ENCODE results near the gene SRGAP1.
"Not testable (repeated sequence)": the region's sequence is repeated elsewhere in the genome, so short reads cannot be mapped to it uniquely, and the experiment has no call there.

Gene SRGAP1

DNA sequence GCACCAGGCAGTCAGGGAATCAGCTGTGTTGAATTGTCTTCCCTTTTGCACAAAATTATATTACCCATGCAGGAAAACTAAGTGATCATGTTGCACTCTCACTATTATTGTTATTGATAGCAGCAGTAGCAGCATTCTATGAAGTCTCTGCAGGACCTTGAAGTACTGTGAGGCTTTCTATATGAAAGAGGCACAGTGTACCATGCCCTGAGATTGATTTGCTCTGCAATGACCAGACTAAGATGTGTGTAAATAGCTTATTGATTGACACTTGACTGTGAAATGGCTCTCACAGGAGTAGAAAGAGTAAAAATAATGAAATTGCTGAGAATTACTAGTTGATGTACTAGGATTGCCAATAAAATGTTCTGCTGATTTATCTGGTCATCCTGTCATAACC lies 277.7 kb downstream of the SRGAP1 start:
- DNase-seq (ENCODE audit: low read depth in 2 of 2): no peak

GRCh38 chr12:64122995-64123394 lies 278.5 kb downstream of the SRGAP1 start:
- no peak for DNase-seq (ENCODE audit: low read depth in 2 of 2)

DNA sequence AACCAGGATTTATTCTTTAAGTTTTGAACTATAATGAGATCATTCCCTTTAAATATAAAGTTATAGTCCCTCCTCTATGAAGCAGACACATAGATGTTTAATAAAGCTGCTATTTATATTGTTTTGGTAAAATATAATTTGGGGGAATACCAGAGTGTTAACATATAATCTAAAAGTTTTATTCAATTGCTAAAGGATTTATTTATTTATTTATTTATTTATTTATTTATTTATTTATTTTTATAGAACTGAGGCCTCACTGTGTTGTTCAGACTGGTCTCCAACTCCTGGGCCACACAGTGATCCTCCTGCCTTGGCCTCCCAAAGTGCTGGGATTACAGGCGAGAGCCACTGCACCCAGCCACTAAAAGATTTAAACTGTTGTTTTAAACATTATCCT lies 278.9 kb downstream of the SRGAP1 start:
- DNase-seq (ENCODE audit: low read depth in 2 of 2): no peak

DNA sequence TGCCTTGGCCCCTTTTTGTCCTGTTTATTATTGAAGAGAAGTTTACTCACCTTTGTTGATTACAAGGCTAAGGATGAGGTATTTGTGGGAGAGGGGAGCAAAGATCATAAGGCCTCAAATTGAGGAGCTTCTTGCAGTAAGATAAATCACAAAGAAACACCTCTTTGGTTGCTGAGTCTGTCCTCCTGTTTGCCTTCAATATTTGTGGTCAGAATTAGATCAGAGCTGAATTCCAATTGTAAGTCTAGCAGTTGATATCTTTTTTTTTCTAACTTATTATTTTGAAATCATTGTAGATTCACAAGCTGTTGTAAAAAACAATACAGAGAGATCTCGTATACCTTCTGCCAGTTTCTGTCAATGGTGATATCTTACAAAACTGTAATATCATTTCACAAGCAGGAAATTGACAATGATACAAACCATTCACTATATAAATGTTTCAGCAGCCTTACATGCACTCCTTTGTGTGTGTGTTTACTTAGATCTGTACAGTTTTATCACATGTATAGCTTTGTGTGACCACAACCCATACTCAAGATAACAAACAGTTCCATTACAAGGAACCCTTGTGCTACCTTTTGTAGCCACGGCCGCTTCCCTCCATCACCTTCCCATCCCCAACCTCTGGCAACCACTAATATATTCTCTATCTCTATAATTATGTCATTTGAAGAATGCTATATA lies 280.2 kb downstream of the SRGAP1 start:
- DNase-seq (ENCODE audit: low read depth in 2 of 2): no peak

DNA sequence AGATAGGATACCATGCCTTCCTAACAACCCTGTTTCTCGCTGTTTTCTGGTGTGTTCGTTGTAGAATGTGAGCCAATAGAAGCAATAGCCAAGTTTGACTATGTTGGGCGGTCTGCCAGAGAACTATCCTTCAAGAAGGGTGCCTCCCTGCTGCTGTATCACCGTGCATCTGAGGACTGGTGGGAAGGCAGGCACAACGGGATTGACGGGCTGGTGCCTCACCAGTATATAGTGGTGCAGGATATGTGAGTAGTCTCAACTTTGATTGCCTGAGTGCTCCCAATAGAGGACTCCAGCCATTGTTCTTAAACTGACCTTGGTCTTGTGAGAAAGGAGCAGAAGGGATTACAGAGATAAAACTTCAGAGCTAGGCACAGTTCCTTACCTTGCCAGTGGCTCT lies 281.4 kb downstream of the SRGAP1 start:
- DNase-seq (ENCODE audit: low read depth in 2 of 2): no peak

DNA sequence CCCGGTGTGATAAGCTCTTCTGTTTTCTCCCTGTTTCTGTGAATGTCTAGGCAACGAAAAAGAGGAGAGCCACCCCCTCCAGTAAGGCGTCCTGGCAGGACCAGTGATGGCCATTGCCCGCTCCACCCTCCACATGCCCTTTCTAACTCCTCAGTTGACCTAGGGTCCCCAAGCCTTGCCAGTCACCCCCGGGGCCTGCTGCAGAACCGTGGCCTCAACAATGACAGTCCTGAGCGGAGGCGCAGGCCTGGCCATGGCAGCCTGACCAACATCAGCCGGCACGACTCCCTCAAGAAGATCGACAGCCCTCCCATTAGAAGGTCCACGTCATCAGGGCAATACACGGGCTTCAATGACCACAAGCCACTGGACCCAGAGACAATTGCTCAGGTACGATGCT lies 283.3 kb downstream of the SRGAP1 start:
- no peak for DNase-seq (ENCODE audit: low read depth in 2 of 2)

DNA sequence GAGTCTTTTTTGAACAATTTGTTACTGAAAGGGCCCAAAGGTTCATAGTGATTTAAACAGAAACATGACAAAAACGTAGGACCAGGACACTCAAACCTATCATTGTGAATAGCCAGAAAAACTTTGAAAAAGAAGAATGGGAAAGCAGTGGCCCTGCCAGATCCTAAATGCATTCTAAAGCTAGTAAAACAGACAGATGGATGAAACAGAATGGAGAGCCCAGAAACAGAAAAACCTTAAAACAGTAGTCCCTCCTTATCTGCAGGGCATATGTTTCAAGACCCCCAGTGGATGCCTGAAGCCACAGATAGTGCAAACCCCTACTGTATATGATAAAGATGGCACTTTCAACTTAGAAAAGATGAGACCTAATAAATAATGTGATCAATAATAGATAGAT lies 283.9 kb downstream of the SRGAP1 start:
- DNase-seq (ENCODE audit: low read depth in 2 of 2): no peak

DNA sequence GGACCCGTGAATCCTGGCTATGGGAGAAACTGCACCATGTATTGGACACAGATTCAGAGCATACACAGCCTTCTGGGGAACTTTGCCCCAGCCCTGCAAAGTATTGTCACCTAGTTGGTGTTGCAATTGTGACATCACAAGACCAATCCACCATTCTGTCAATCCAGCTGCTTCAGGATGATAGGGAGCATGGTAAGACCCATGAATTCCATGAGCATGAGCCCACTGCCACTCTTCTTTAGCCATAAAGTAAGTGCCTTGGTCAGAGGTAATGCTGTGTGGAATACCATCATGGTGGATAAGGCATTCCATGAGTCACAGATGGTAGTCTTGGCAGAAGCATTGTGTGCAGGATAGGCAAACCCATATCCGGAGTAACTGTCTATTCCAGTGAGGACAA lies 286.0 kb downstream of the SRGAP1 start:
- DNase-seq (ENCODE audit: low read depth in 2 of 2): not testable (repeated sequence)

DNA sequence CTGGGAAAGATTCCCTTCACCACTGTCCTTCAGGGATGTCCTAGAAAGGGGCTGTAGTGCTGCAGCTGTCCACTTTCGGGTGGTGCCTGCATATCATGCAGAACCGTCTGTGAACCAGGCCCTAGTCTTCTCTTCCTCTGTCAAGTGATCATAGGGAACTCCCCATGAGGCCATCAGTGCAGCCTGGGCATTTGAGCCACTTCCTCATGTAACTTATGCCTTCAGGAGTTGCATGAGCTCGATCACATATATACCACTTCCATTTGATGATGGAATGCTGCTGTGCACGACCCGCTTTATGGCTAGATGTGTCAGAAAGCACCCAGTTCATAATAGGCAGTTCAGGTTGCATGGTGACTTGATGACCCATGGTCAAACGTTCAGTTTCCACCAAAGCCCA lies 287.0 kb downstream of the SRGAP1 start:
- DNase-seq (ENCODE audit: low read depth in 2 of 2): not testable (repeated sequence)

- not testable (repeated sequence) for DNase-seq (ENCODE audit: low read depth in 2 of 2)
Measured at GRCh38 chr12:64132672-64133071, 288.2 kb downstream of the SRGAP1 start.

GRCh38 chr12:64137117-64137516 lies 292.6 kb downstream of the SRGAP1 start:
- DNase-seq (ENCODE audit: low read depth in 2 of 2): no peak

DNA sequence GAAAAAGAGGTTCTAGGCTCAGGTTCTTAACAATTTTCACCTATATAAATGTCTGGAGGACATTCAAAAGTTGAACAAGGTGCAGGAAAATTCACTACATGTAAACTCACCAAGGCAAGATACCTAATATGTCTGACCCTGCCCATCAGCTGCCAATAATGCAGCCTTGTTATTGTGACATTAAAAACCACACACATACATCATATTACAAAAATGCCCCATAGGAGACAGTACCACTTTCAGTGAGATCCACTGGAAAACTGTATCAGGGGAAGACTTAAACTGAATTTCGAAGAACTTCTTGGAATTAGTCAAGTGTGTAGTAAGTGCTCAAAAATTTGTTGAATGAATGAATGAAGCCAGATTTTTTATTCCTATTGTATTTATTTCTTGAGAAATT lies 294.5 kb downstream of the SRGAP1 start:
- no peak for DNase-seq (ENCODE audit: low read depth in 2 of 2)

GRCh38 chr12:64142382-64142781 lies 297.9 kb downstream of the SRGAP1 start:
- DNase-seq (ENCODE audit: low read depth in 2 of 2): no peak

DNA sequence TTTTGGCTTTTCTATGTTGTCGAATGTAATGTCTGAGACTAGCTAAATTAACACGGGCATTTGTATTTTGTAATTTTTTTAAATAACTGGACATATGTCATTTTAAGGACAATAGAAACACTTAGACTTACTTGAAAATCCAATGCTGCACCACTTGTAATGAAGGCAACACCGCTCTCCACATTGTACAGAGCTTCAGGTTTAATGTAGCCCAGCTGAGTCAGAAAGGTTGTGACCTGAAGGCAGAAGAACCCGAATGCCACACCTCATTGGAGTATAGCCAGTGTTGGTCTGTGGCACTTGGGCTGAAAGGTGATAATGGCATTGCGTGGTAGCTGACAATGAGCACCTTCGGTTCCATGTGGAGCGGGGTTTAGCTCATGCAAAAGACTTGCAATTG lies 298.3 kb downstream of the SRGAP1 start:
- no peak for DNase-seq (ENCODE audit: low read depth in 2 of 2)

DNA sequence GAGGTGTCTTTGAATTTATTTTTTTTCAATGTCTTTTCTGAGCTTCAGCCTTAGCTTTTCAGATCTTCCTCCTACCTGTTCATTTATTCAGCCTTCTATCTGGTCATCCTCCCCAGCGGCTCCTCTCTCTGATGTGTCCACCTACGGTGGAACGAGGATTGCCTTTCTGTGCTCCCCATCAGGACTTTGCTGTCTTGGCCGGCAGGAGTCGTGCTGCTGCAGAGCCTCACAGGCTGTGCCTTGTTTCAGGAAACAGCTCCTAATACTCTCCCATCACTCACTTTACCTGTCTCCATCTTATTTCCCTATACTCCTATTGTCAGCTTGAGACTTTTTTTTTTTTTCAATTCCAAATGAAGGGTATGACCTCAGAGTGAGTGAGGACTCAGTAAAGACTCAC lies 300.7 kb downstream of the SRGAP1 start:
- no peak for DNase-seq (ENCODE audit: low read depth in 2 of 2)

DNA sequence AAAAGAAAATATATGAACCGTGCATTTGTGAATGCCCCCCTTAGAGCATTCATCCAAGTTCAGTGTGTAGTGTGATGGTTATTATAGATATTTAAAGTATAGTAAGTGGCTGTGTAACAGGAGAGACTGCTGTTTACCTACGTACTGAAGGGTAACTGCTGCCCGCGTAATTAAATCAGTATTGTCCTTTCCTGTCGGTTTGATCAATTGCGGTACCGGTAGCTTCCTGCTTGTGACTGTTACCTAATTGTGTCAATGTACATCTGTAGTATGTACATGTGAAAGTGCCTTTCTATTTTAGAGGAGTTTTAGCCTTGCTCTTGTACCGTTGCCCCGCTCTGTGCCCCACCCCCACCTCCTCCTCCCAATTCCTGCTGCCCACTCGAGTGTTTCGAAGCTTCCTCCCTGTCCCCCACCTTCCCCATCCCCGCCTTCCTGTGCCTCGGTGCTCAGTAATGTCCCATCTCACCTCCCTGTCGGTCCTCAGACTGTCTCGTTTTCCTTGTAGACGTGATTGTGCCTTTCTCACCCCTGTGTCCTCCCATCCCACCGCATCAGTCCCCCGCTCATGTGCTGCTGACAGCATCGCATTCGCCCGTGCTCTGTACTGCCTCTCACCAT lies 302.6 kb downstream of the SRGAP1 start:
- no peak for DNase-seq (ENCODE audit: low read depth in 2 of 2)

- no peak for DNase-seq (ENCODE audit: low read depth in 2 of 2)
Measured at GRCh38 chr12:64147875-64148274, 303.4 kb downstream of the SRGAP1 start.

DNA sequence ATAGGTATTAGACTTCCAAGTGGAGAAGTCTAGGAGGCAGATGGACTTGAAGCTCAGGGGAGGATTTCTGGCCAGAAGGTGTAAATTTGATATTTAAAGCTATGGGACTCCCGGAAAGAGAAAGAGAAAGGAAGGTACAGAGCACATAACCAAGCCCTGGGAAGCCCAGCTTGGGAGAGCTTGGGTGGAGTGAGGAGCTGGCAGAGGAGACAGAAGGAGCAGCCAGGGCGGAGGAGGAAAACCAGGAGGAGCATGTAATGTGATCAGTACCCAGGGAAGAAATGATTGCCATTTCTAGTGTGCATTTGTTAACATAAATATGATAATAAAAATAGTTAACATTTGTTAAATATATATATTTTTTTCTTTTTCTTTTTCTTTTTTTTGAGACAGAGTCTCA lies 310.2 kb downstream of the SRGAP1 start:
- DNase-seq (ENCODE audit: low read depth in 2 of 2): no peak

DNA sequence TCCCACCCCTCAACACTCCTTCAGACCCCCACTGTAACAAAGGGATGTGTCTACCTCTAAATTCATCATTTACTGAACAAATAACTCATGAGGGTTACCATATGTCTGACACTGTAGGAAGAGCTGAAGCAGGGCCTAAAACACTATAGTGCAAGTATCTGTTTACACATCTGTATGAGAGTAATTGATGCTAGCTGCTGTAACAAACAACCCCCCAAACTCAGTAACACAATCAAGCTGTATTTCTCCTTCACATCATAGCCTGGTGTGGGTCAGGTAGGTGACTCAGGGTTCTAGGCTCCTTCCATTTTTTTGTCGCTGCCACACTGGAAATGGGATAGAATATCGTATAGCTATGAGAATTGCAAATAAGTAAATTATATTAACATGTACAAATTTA lies 312.6 kb downstream of the SRGAP1 start:
- DNase-seq (ENCODE audit: low read depth in 2 of 2): no peak

GRCh38 chr12:64160021-64160710 lies 315.7 kb downstream of the SRGAP1 start:
- DNase-seq (ENCODE audit: low read depth in 2 of 2): no peak

- DNase-seq (ENCODE audit: low read depth in 2 of 2): no peak
Measured at GRCh38 chr12:64160711-64161060, 316.2 kb downstream of the SRGAP1 start.

- not testable (repeated sequence) for DNase-seq (ENCODE audit: low read depth in 2 of 2)
Measured at GRCh38 chr12:64166606-64167005, 322.1 kb downstream of the SRGAP1 start.

- DNase-seq (ENCODE audit: low read depth in 2 of 2): not testable (repeated sequence)
Measured at GRCh38 chr12:64167041-64167440, 322.5 kb downstream of the SRGAP1 start.

All from stimulated activated CD8-positive, alpha-beta memory T cell treated with anti-CD3 and anti-CD28 coated beads, Interleukin-2, amount 100 ng/mL, for 1 hour (primary cell).